ENCODE measurements around the gene FGFR3.

Gene FGFR3

GRCh38 chr4:1756893-1757779 lies 36.0 kb upstream of the FGFR3 start:
- DNase-seq (ENCODE audit: low read depth), result no peak

- DNase-seq (ENCODE audit: low read depth), result no peak
Measured at GRCh38 chr4:1757836-1758235, 35.3 kb upstream of the FGFR3 start.

- no peak for DNase-seq (ENCODE audit: low read depth)
Measured at GRCh38 chr4:1758306-1759121, 34.6 kb upstream of the FGFR3 start.

- DNase-seq (ENCODE audit: low read depth), result no peak
Measured at GRCh38 chr4:1759170-1759817, 33.8 kb upstream of the FGFR3 start.

GRCh38 chr4:1759818-1760223 lies 33.3 kb upstream of the FGFR3 start:
- DNase-seq (ENCODE audit: low read depth), result no peak

- DNase-seq (ENCODE audit: low read depth), result no peak
Measured at GRCh38 chr4:1760521-1761071, 32.5 kb upstream of the FGFR3 start.

- no peak for DNase-seq (ENCODE audit: low read depth)
Measured at GRCh38 chr4:1761130-1761689, 31.9 kb upstream of the FGFR3 start.

GRCh38 chr4:1762264-1763010 lies 30.7 kb upstream of the FGFR3 start:
- no peak for DNase-seq (ENCODE audit: low read depth)

- no peak for DNase-seq (ENCODE audit: low read depth)
Measured at GRCh38 chr4:1763070-1763549, 30.0 kb upstream of the FGFR3 start.

- no peak for DNase-seq (ENCODE audit: low read depth)
Measured at GRCh38 chr4:1763550-1764080, 29.5 kb upstream of the FGFR3 start.

- DNase-seq (ENCODE audit: low read depth), result no peak
Measured at GRCh38 chr4:1764670-1765069, 28.4 kb upstream of the FGFR3 start.

- DNase-seq (ENCODE audit: low read depth), result no peak
Measured at GRCh38 chr4:1765409-1766072, 27.6 kb upstream of the FGFR3 start.

- no peak for DNase-seq (ENCODE audit: low read depth)
Measured at GRCh38 chr4:1766106-1767060, 26.7 kb upstream of the FGFR3 start.

- DNase-seq (ENCODE audit: low read depth), result no peak
Measured at GRCh38 chr4:1767061-1767769, 25.9 kb upstream of the FGFR3 start.

- no peak for DNase-seq (ENCODE audit: low read depth)
Measured at GRCh38 chr4:1767770-1768366, 25.2 kb upstream of the FGFR3 start.

- DNase-seq (ENCODE audit: low read depth), result no peak
Measured at GRCh38 chr4:1768367-1769034, 24.6 kb upstream of the FGFR3 start.

- DNase-seq (ENCODE audit: low read depth), result no peak
Measured at GRCh38 chr4:1769692-1770091, 23.4 kb upstream of the FGFR3 start.
